PC-3 (cell line): ENCODE data around the gene HOXD3. TPM values are rescaled to one million over a fixed set of nuclear protein-coding genes. Genes with fewer than 3 reads are reported as not detected.

Source experiments
- ATAC-seq: fragments of 200-7000 bp; cut with Tn5 transposase; 2 replicates; pipeline ENCODE4 v1.9.1; 2020; ENCODE audit warnings: mild to moderate bottlenecking, moderate library complexity
- BruUV-seq: library from RNA; stranded (reverse); fragments of 400-500 nt; replicated peaks from 2 replicates; lab custom pipeline; 2021; lab: Mats Ljungman, UMichigan
- CTCF ChIA-PET: fragments of 300-600 bp; sonication (Branson Sonifier 250); formaldehyde crosslinking; loops from one replicate; lab custom pipeline; 2022; ENCODE audit warnings: antibody characterized with exemption; lab: Charles Lee
- POLR2A ChIA-PET: fragments of 300-600 bp; sonication (Branson Sonifier 250); formaldehyde crosslinking; loops from one replicate; lab custom pipeline; 2022; ENCODE audit warnings: antibody characterized with exemption; ENCODE audit not compliant: unreplicated experiment; lab: Charles Lee
- DNase-seq: peaks from one replicate; pipeline ENCODE4 v3.0.0-alpha.2; 2015
- H2AFZ ChIP-seq: fragments of 300-600 bp; sonication (generic); 2 replicates; pipeline ENCODE4 v1.6.0; 2016; ENCODE audit warnings: antibody characterized with exemption, low read length
- H3F3A ChIP-seq: fragments of 300-600 bp; sonication (generic); one replicate; pipeline ENCODE4 v1.6.0; 2017; ENCODE audit warnings: antibody characterized with exemption, low read length, control low read depth, mild to moderate bottlenecking; ENCODE audit not compliant: unreplicated experiment
- H3K27ac ChIP-seq: fragments of 300-600 bp; sonication (generic); 2 replicates; pipeline ENCODE4 v1.5.1; 2016; ENCODE audit warnings: mild to moderate bottlenecking, low read length
- H3K27me3 ChIP-seq: fragments of 300-600 bp; sonication (generic); 2 replicates; pipeline ENCODE4 v1.6.1; 2016; ENCODE audit warnings: low read length, mixed read lengths
- H3K36me3 ChIP-seq: fragments of 300-600 bp; sonication (generic); 2 replicates; pipeline ENCODE4 v1.6.1; 2016; ENCODE audit warnings: low read depth, mixed run types, low read length, mixed read lengths
- H3K4me1 ChIP-seq: fragments of 300-600 bp; sonication (generic); 2 replicates; pipeline ENCODE4 v1.5.1; 2016; ENCODE audit warnings: low read length; ENCODE audit not compliant: insufficient read depth
- H3K4me2 ChIP-seq: fragments of 300-600 bp; sonication (generic); 2 replicates; pipeline ENCODE4 v1.6.0; 2016; ENCODE audit warnings: low read length
- H3K4me3 ChIP-seq: fragments of 300-600 bp; sonication (generic); 2 replicates; pipeline ENCODE4 v1.5.1; 2016; ENCODE audit warnings: mild to moderate bottlenecking, low read length, mixed read lengths
- H3K79me2 ChIP-seq: fragments of 300-600 bp; sonication (generic); 2 replicates; pipeline ENCODE4 v1.6.1; 2017; ENCODE audit warnings: low read length, mixed read lengths
- H3K9ac ChIP-seq: fragments of 300-600 bp; sonication (generic); 2 replicates; pipeline ENCODE4 v1.6.0; 2016; ENCODE audit warnings: mild to moderate bottlenecking, low read length
- H3K9me2 ChIP-seq: fragments of 300-600 bp; sonication (generic); replicated peaks from 2 replicates; pipeline ENCODE4 v1.6.1; 2016; ENCODE audit warnings: mixed run types, low read length, mixed read lengths
- H3K9me3 ChIP-seq: fragments of 300-600 bp; sonication (generic); 2 replicates; pipeline ENCODE4 v1.6.1; 2016; ENCODE audit warnings: low read length, mixed read lengths
- H4K20me1 ChIP-seq: fragments of 300-600 bp; sonication (generic); 2 replicates; pipeline ENCODE4 v1.6.1; 2016; ENCODE audit warnings: low read length, mixed read lengths
- EZH2 ChIP-seq: fragments of 300-600 bp; sonication (generic); IDR thresholded peaks from one replicate; pipeline ENCODE4 v1.6.1; 2017; ENCODE audit warnings: antibody characterized with exemption, mild to moderate bottlenecking, low read length; ENCODE audit not compliant: unreplicated experiment
- EZH2phosphoT487 ChIP-seq: fragments of 300-600 bp; sonication (generic); IDR thresholded peaks from 2 replicates; pipeline ENCODE4 v1.6.1; 2018; ENCODE audit warnings: mild to moderate bottlenecking, antibody characterized with exemption, low read length, borderline replicate concordance
- intact Hi-C: fragments of 100-400 bp; cut with micrococcal nuclease; formaldehyde crosslinking; loops from 2 replicates; pipeline ENCODE4 v1.9.0; 2023
- total RNA-seq: library from RNA; depleted of rRNA; stranded (reverse); fragments of >200 nt; gene quantifications from 2 replicates; pipeline ENCODE4 v1.2.3, GENCODE V29; 2014
- TF ChIP-seq, protein P1 (sequence below): fragments of 300-600 bp; sonication (generic); conservative IDR thresholded peaks from 2 replicates; pipeline ENCODE4 v1.5.1; 2017; ENCODE audit warnings: antibody characterized with exemption, low read depth, mild to moderate bottlenecking, low read length

Gene HOXD3
- total RNA-seq, 1 experiment from 2014 or later = 4.4 TPM

DNA sequence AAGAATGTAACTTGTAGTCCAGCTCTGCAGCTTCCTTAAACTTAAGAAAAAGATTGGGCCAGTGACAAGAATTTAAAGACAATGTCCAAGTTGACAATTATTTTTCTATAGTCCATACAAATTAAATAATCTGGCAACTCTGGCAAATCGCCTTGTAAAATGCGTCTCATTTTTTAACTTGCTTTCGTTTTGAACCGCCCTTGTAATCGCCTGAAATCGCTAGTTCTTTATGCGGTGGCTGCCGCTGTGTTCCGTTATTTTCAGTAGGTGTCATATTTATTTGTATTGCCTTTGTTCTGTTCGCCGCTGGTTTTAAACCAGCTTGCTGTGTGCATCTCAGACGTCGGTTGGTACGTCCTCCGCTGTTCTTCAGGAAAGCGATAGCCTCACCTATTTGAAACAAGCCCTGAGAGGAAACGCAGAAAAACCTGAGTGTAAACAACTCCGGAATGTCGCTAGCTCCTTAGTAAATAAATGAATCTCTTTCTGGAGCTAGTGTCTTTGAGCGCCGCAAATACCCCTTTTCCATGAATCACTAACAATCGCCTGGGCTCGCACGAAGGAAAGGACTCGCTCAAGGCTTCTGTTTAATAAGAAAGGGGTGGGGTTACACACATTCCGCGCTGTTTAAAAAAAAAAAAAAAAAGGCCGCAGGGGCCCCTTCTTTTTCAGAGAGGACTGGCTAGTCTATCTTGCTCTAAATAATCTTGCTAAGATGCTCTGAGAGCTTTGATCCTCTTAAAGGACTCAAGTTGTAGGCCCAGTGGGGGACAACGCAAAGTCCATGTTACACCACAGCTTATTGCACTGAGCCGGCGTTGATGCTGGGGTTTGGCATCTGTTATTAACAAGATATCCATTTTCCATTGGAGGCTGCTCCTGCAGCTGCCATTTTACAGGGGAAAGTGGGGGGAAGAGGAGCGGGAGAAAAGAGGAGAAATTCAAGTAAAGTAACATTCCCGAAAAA, 24.6 kb upstream of the HOXD3 start:
- DNase-seq = no peak
- no peak overlapping the region for H2AFZ ChIP-seq

GRCh38 chr2:176133389-176133788, 23.7 kb upstream of the HOXD3 start:
- H3K4me1 ChIP-seq = peaks cover 27% of the 10 kb centered on the region
- DNase-seq (no peak), ATAC-seq (no peak)
- H3K9ac ChIP-seq = no peak overlapping the region
- peaks cover 15% of the 10 kb centered on the region for H3K79me2 ChIP-seq
- H3K4me3 ChIP-seq = no peak overlapping the region
- no peaks in the 10 kb centered on the region for H3K9me2 ChIP-seq
- TF ChIP-seq, protein P1, sequence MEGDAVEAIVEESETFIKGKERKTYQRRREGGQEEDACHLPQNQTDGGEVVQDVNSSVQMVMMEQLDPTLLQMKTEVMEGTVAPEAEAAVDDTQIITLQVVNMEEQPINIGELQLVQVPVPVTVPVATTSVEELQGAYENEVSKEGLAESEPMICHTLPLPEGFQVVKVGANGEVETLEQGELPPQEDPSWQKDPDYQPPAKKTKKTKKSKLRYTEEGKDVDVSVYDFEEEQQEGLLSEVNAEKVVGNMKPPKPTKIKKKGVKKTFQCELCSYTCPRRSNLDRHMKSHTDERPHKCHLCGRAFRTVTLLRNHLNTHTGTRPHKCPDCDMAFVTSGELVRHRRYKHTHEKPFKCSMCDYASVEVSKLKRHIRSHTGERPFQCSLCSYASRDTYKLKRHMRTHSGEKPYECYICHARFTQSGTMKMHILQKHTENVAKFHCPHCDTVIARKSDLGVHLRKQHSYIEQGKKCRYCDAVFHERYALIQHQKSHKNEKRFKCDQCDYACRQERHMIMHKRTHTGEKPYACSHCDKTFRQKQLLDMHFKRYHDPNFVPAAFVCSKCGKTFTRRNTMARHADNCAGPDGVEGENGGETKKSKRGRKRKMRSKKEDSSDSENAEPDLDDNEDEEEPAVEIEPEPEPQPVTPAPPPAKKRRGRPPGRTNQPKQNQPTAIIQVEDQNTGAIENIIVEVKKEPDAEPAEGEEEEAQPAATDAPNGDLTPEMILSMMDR = no peak
- TF ChIP-seq EZH2phosphoT487 (no peak), EZH2 (no peak)
- ChIA-PET CTCF (no interaction called here), POLR2A (no interaction called here)
- H3K4me2 ChIP-seq = no peak overlapping the region
- H3K27me3 ChIP-seq = no peaks in the 10 kb centered on the region
- no peaks in the 10 kb centered on the region for H3K9me3 ChIP-seq
- H4K20me1 ChIP-seq = no peaks in the 10 kb centered on the region
- no TSS peak for BruUV-seq
- no peak overlapping the region for H3K27ac ChIP-seq
- intact Hi-C loops = no loop called here
- H2AFZ ChIP-seq = no peak overlapping the region
- H3K36me3 ChIP-seq = no peaks in the 10 kb centered on the region
- peaks cover 4% of the 10 kb centered on the region for H3F3A ChIP-seq

More for the DNA sequence above, 24.6 kb upstream of the HOXD3 start:
- no peak overlapping the region for H3K27ac ChIP-seq
- intact Hi-C loops = no loop called here
- H4K20me1 ChIP-seq = no peaks in the 10 kb centered on the region
- no TSS peak for BruUV-seq
- ATAC-seq = no peak
- H3K9me3 ChIP-seq = no peaks in the 10 kb centered on the region
- H3K36me3 ChIP-seq = no peaks in the 10 kb centered on the region
- H3K79me2 ChIP-seq = peaks cover 6% of the 10 kb centered on the region; the same call in 1 of the 2 replicates
- H3K9me2 ChIP-seq = no peaks in the 10 kb centered on the region
- no peak overlapping the region for H3K4me3 ChIP-seq
- ChIA-PET POLR2A (interaction anchor here (0.6 kb wide), 1 partner anchor 478 kb away, joined by 4 read pairs; no protein-coding TSS in a partner anchor), CTCF (interaction anchor here (0.6 to 2.1 kb wide), 5 partner anchors 323 to 929 kb away, joined by 3 to 18 read pairs (median 5); no protein-coding TSS in a partner anchor)
- no peaks in the 10 kb centered on the region for H3K27me3 ChIP-seq
- peaks cover 4% of the 10 kb centered on the region for H3F3A ChIP-seq
- peaks cover 20% of the 10 kb centered on the region for H3K4me1 ChIP-seq
- H3K9ac ChIP-seq = no peak overlapping the region
- H3K4me2 ChIP-seq = no peak overlapping the region
- TF ChIP-seq EZH2phosphoT487 (no peak), EZH2 (no peak)
- TF ChIP-seq, protein P1 = no peak
